ENCODE measurements around the gene CKB. TPM values are rescaled to one million over a fixed set of nuclear protein-coding genes. Genes with fewer than 3 reads are reported as not detected.

Gene CKB
- polyA plus RNA-seq, 12 donors = 146 to 849 (median 173) TPM; not detected in 1

GRCh38 chr14:103555559-103556337, 33.1 kb upstream of the CKB start:
- DNase-seq = no peak

GRCh38 chr14:103552846-103553210, 30.2 kb upstream of the CKB start:
- no peak for DNase-seq

- no peak for DNase-seq
Measured at GRCh38 chr14:103552011-103552845, 29.6 kb upstream of the CKB start.

GRCh38 chr14:103551338-103551762, 28.7 kb upstream of the CKB start:
- DNase-seq = no peak

GRCh38 chr14:103550451-103551337, 28.1 kb upstream of the CKB start:
- no peak for DNase-seq

GRCh38 chr14:103549361-103550311, 27.0 kb upstream of the CKB start:
- DNase-seq = no peak

GRCh38 chr14:103548463-103549351, 26.1 kb upstream of the CKB start:
- DNase-seq = no peak

GRCh38 chr14:103547941-103548462, 25.4 kb upstream of the CKB start:
- DNase-seq = no peak

- DNase-seq = no peak
Measured at GRCh38 chr14:103547455-103547940, 24.9 kb upstream of the CKB start.

GRCh38 chr14:103546652-103547454, 24.2 kb upstream of the CKB start:
- DNase-seq = no peak

- DNase-seq = no peak
Measured at GRCh38 chr14:103545915-103546651, 23.5 kb upstream of the CKB start.

GRCh38 chr14:103545219-103545914, 22.7 kb upstream of the CKB start:
- no peak for DNase-seq

- DNase-seq = no peak
Measured at GRCh38 chr14:103544388-103545218, 22.0 kb upstream of the CKB start.

GRCh38 chr14:103543721-103544387, 21.2 kb upstream of the CKB start:
- no peak for DNase-seq

- no peak for DNase-seq
Measured at GRCh38 chr14:103543140-103543539, 20.5 kb upstream of the CKB start.
